HG03565 (cell line): ENCODE results near the gene THBS1.
A peak's percentile ranks its signal among the peaks of the same experiment; 100 is the strongest.

Experiments
- ATAC-seq: cut with Tn5 transposase; IDR thresholded peaks from one replicate; pipeline ENCODE4 v1.9.1; 2021; ENCODE audit warnings: mild to moderate bottlenecking, moderate library complexity; ENCODE audit not compliant: unreplicated experiment

Gene THBS1

GRCh38 chr15:39598958-39599845 lies 18.3 kb downstream of the THBS1 start:
- ATAC-seq: no peak

GRCh38 chr15:39599871-39600270 lies 19.0 kb downstream of the THBS1 start:
- no peak for ATAC-seq

- no peak for ATAC-seq
Measured at GRCh38 chr15:39602143-39602542, 21.3 kb downstream of the THBS1 start.

GRCh38 chr15:39605146-39605545 lies 24.3 kb downstream of the THBS1 start:
- no peak for ATAC-seq

GRCh38 chr15:39608185-39609139 lies 27.6 kb downstream of the THBS1 start:
- no peak for ATAC-seq

- ATAC-seq: no peak
Measured at GRCh38 chr15:39609166-39609916, 28.5 kb downstream of the THBS1 start.

GRCh38 chr15:39610665-39611064 lies 29.8 kb downstream of the THBS1 start:
- ATAC-seq: no peak

- no peak for ATAC-seq
Measured at GRCh38 chr15:39613271-39613670, 32.4 kb downstream of the THBS1 start.

- no peak for ATAC-seq
Measured at GRCh38 chr15:39613861-39614260, 33.0 kb downstream of the THBS1 start.

- no peak for ATAC-seq
Measured at GRCh38 chr15:39616731-39617455, 36.0 kb downstream of the THBS1 start.

GRCh38 chr15:39618063-39618823 lies 37.4 kb downstream of the THBS1 start:
- no peak for ATAC-seq

GRCh38 chr15:39621210-39621609 lies 40.3 kb downstream of the THBS1 start:
- no peak for ATAC-seq

GRCh38 chr15:39621976-39622375 lies 41.1 kb downstream of the THBS1 start:
- ATAC-seq: no peak

GRCh38 chr15:39622660-39623516 lies 42.0 kb downstream of the THBS1 start:
- ATAC-seq: no peak

- peak; percentile 86 for ATAC-seq
Measured at GRCh38 chr15:39623529-39623931, 42.7 kb downstream of the THBS1 start.

- ATAC-seq: peak; percentile 38
Measured at GRCh38 chr15:39624806-39625205, 43.9 kb downstream of the THBS1 start.

GRCh38 chr15:39625451-39625850 lies 44.6 kb downstream of the THBS1 start:
- no peak for ATAC-seq

- no peak for ATAC-seq
Measured at GRCh38 chr15:39625856-39626255, 45.0 kb downstream of the THBS1 start.
